H1 (cell line): Measurements from ENCODE around the gene MEST. TPM values are rescaled to one million over a fixed set of nuclear protein-coding genes. Genes with fewer than 3 reads are reported as not detected.

Experiments
- CTCF ChIA-PET: fragments of 300-600 bp; sonication (Branson Sonifier 250); formaldehyde crosslinking; loops from one replicate; lab custom pipeline; 2021; ENCODE audit not compliant: partially characterized antibody; lab: Charles Lee
- POLR2A ChIA-PET: fragments of 300-600 bp; sonication (Branson Sonifier 250); formaldehyde crosslinking; loops from one replicate; lab custom pipeline; 2021; ENCODE audit warnings: inconsistent platforms; ENCODE audit not compliant: partially characterized antibody; lab: Charles Lee
- DNase-seq, 2 experiments: peaks; one replicate each; pipeline versions ENCODE4 v3.0.0 to v3.0.0-alpha.2; 2010 to 2022; ENCODE audit warnings: low spot score in 2 of 2, low read depth in 1 of 2, mixed read lengths in 1 of 2
- FAIRE-seq: peaks from 2 replicates; lab custom pipeline; 2011; peaks lifted over from hg19 to GRCh38; lab: Jason Lieb, UNC
- H2AFZ ChIP-seq: 2 replicates; pipeline ENCODE4 v1.8.1; 2012; ENCODE audit warnings: low read length, inconsistent platforms
- H2AK5ac ChIP-seq: 2 replicates; pipeline ENCODE4 v1.6.1; 2013; ENCODE audit warnings: low read depth, low read length
- H2BK120ac ChIP-seq: replicated peaks from 2 replicates; pipeline ENCODE3; 2013; ENCODE audit warnings: low read depth, low read length, inconsistent platforms
- H2BK12ac ChIP-seq: 2 replicates; pipeline ENCODE4 v1.6.1; 2013; ENCODE audit warnings: low read depth, low read length
- H2BK15ac ChIP-seq: 2 replicates; pipeline ENCODE4 v1.6.1; 2013; ENCODE audit warnings: low read length
- H2BK20ac ChIP-seq: 2 replicates; pipeline ENCODE4 v1.6.1; 2013; ENCODE audit warnings: low read length
- H2BK5ac ChIP-seq: 2 replicates; pipeline ENCODE4 v1.6.1; 2013; ENCODE audit warnings: low read depth, low read length
- H3K14ac ChIP-seq: 2 replicates; pipeline ENCODE4 v1.6.1; 2013; ENCODE audit warnings: inconsistent platforms; ENCODE audit not compliant: insufficient read length
- H3K18ac ChIP-seq: 2 replicates; pipeline ENCODE4 v1.6.1; 2013; ENCODE audit warnings: low read length; ENCODE audit errors: extremely low read depth
- H3K23ac ChIP-seq: 2 replicates; pipeline ENCODE4 v1.6.1; 2013; ENCODE audit warnings: inconsistent platforms; ENCODE audit not compliant: insufficient read length
- H3K23me2 ChIP-seq: 2 replicates; pipeline ENCODE4 v1.6.1; 2013; ENCODE audit warnings: low read depth, low read length
- H3K27ac ChIP-seq: 2 replicates; pipeline ENCODE4 v1.6.1; 2011; ENCODE audit warnings: low read depth, low read length, inconsistent platforms
- H3K27me3 ChIP-seq, 4 experiments: replicated peaks in 1 of 4; 1 replicate in 1 of 4; 2 replicates in 3 of 4; pipeline versions ENCODE4 v1.6.1 to v1.8.1; 2011 to 2013; ENCODE audit warnings: low read length in 3 of 4, mild to moderate bottlenecking in 3 of 4, inconsistent platforms in 2 of 4, mixed read lengths in 2 of 4, moderate library complexity in 1 of 4; ENCODE audit not compliant: control insufficient read depth in 3 of 4, insufficient read depth in 3 of 4; ENCODE audit errors: extremely low read depth in 1 of 4
- H3K36me3 ChIP-seq, 4 experiments: 2 replicates each; pipeline versions ENCODE4 v1.6.1 to v1.8.1; 2011 to 2013; ENCODE audit warnings: mild to moderate bottlenecking in 4 of 4, low read length in 3 of 4, moderate library complexity in 2 of 4, control low read depth in 1 of 4, inconsistent platforms in 1 of 4; ENCODE audit not compliant: insufficient read depth in 4 of 4, control insufficient read depth in 2 of 4
- H3K4ac ChIP-seq: replicated peaks from 2 replicates; pipeline ENCODE3; 2013; ENCODE audit warnings: low read length, low read depth, mixed read lengths, inconsistent platforms; ENCODE audit not compliant: insufficient read length
- H3K4me1 ChIP-seq, 4 experiments: replicated peaks in 1 of 4; 1 replicate in 1 of 4; 2 replicates in 3 of 4; pipeline versions ENCODE4 v1.6.1 to v1.8.1; 2011 to 2013; ENCODE audit warnings: low read length in 3 of 4, inconsistent platforms in 2 of 4, mixed read lengths in 1 of 4; ENCODE audit not compliant: insufficient read depth in 4 of 4, control insufficient read depth in 3 of 4
- H3K4me2 ChIP-seq, 2 experiments: 2 replicates each; pipeline versions ENCODE4 v1.6.1 to v1.8.1; 2011 to 2013; ENCODE audit warnings: low read depth in 2 of 2, low read length in 2 of 2, control low read depth in 1 of 2, inconsistent platforms in 1 of 2, mild to moderate bottlenecking in 1 of 2; ENCODE audit not compliant: insufficient read depth in 1 of 2
- H3K4me3 ChIP-seq, 4 experiments: fragments of 200-600, 300-600 bp in 1 of 4; sonication (generic), shearing (Covaris generic), sonication (Bioruptor Twin) in 1 of 4; 2 replicates each; pipeline versions ENCODE4 v1.5.1 to v1.8.1; 2011 to 2016; ENCODE audit warnings: low read length in 4 of 4, low read depth in 3 of 4, control low read depth in 2 of 4, inconsistent platforms in 2 of 4, mild to moderate bottlenecking in 2 of 4, mixed read lengths in 1 of 4, moderate library complexity in 1 of 4; ENCODE audit not compliant: insufficient read depth in 2 of 4; ENCODE audit errors: extremely low read depth in 1 of 4
- H3K56ac ChIP-seq: replicated peaks from 2 replicates; pipeline ENCODE3; 2013; ENCODE audit warnings: low read depth, mild to moderate bottlenecking, mixed read lengths, low read length, inconsistent platforms; ENCODE audit not compliant: insufficient read length
- H3K79me1 ChIP-seq: 2 replicates; pipeline ENCODE4 v1.6.1; 2013; ENCODE audit warnings: low read depth, low read length, control low read depth
- H3K79me2 ChIP-seq, 2 experiments: 2 replicates each; pipeline versions ENCODE4 v1.6.1 to v1.8.1; 2012 to 2013; ENCODE audit warnings: low read length in 2 of 2, mild to moderate bottlenecking in 2 of 2, inconsistent platforms in 1 of 2; ENCODE audit not compliant: insufficient read depth in 2 of 2, control insufficient read depth in 1 of 2
- H3K9ac ChIP-seq, 4 experiments: replicated peaks in 1 of 4; 1 replicate in 1 of 4; 2 replicates in 3 of 4; pipeline versions ENCODE4 v1.6.1 to v1.8.1; 2011 to 2013; ENCODE audit warnings: low read depth in 3 of 4, low read length in 3 of 4, control low read depth in 2 of 4, mild to moderate bottlenecking in 2 of 4, moderate library complexity in 2 of 4, inconsistent platforms in 1 of 4; ENCODE audit errors: extremely low read depth in 1 of 4
- H3K9me3 ChIP-seq, 2 experiments: 2 replicates each; pipeline versions ENCODE4 v1.6.1 to v1.8.1; 2012 to 2013; ENCODE audit warnings: mild to moderate bottlenecking in 2 of 2, moderate library complexity in 2 of 2, control low read depth in 1 of 2, inconsistent platforms in 1 of 2, low read depth in 1 of 2, low read length in 1 of 2, mixed read lengths in 1 of 2; ENCODE audit not compliant: insufficient read depth in 2 of 2
- H4K20me1 ChIP-seq, 2 experiments: replicated peaks in 1 of 2; 2 replicates each; pipeline versions ENCODE3 to v1.8.1; 2011 to 2013; ENCODE audit warnings: inconsistent platforms in 2 of 2, low read length in 2 of 2, mild to moderate bottlenecking in 1 of 2; ENCODE audit not compliant: insufficient read depth in 2 of 2, control insufficient read depth in 1 of 2
- H4K5ac ChIP-seq: 2 replicates; pipeline ENCODE4 v1.6.1; 2013; ENCODE audit warnings: low read length, low read depth, mixed read lengths, inconsistent platforms; ENCODE audit not compliant: insufficient read length
- H4K8ac ChIP-seq: 2 replicates; pipeline ENCODE4 v1.8.0; 2013; ENCODE audit warnings: mild to moderate bottlenecking, moderate library complexity, low read length, inconsistent platforms; ENCODE audit not compliant: insufficient read depth; ENCODE audit errors: extremely low read depth
- H4K91ac ChIP-seq: replicated peaks from 2 replicates; pipeline ENCODE3; 2013; ENCODE audit warnings: low read length, mixed read lengths, inconsistent platforms; ENCODE audit not compliant: insufficient read length
- ATF3 ChIP-seq: IDR thresholded peaks from 2 replicates; pipeline ENCODE4 v1.6.1; 2011; ENCODE audit warnings: low read depth, mild to moderate bottlenecking, low read length; ENCODE audit not compliant: insufficient read depth
- CTBP2 ChIP-seq: IDR thresholded peaks from 2 replicates; pipeline ENCODE4 v1.7.0; 2011; ENCODE audit warnings: borderline replicate concordance, mild to moderate bottlenecking, moderate library complexity, mixed read lengths, low read length; ENCODE audit not compliant: insufficient read depth, insufficient read length
- GTF2F1 ChIP-seq: IDR thresholded peaks from 2 replicates; pipeline ENCODE4 v1.6.1; 2012; ENCODE audit warnings: low read depth, low read length, improper control_type of control experiment, borderline replicate concordance
- HDAC6 ChIP-seq: IDR thresholded peaks from one replicate; pipeline ENCODE4 v1.7.1; 2012; ENCODE audit warnings: low read depth, mild to moderate bottlenecking, inconsistent platforms, low read length, moderate library complexity
- JUN ChIP-seq: IDR thresholded peaks from 2 replicates; pipeline ENCODE4 v1.6.1; 2011; ENCODE audit warnings: low read depth, mild to moderate bottlenecking, improper control_type of control experiment, low read length
- JUND ChIP-seq: IDR thresholded peaks from 2 replicates; pipeline ENCODE4 v1.6.1; 2011; ENCODE audit warnings: mild to moderate bottlenecking, improper control_type of control experiment, low read length
- NRF1 ChIP-seq: IDR thresholded peaks from 2 replicates; pipeline ENCODE4 v1.6.1; 2011; ENCODE audit warnings: mild to moderate bottlenecking, low read depth, low read length, improper control_type of control experiment
- POLR2A ChIP-seq, 2 experiments: IDR thresholded peaks; 1 replicate in 1 of 2; 2 replicates in 1 of 2; pipeline ENCODE4 v1.6.1; 2011; ENCODE audit warnings: low read depth in 2 of 2, low read length in 2 of 2, mild to moderate bottlenecking in 2 of 2; ENCODE audit errors: control extremely low read depth in 1 of 2
- RBBP5 ChIP-seq: IDR thresholded peaks from 2 replicates; pipeline ENCODE4 v1.7.1; 2012; ENCODE audit warnings: low read depth, mild to moderate bottlenecking, inconsistent platforms, low read length, moderate library complexity, borderline replicate concordance
- SUZ12 ChIP-seq: fragments of 200-600 bp; sonication (generic); IDR thresholded peaks from 2 replicates; pipeline ENCODE4 v1.6.1; 2012; ENCODE audit warnings: mild to moderate bottlenecking, inconsistent platforms, low read length, moderate library complexity, mixed read lengths
- TBP ChIP-seq: IDR thresholded peaks from 2 replicates; pipeline ENCODE4 v1.6.1; 2011; ENCODE audit warnings: low read depth, low read length, improper control_type of control experiment
- polyA plus RNA-seq, 7 experiments: library from polyadenylated mRNA; depleted of rRNA in 3 of 7; stranded (reverse) in 5 of 7; unstranded in 2 of 7; fragments of >200 nt in 5 of 7; fragments of 200-250 nt in 2 of 7; gene quantifications; 1 replicate in 5 of 7; 2 replicates in 1 of 7; 4 replicates in 1 of 7; pipeline versions ENCODE4 v1.2.1 to v1.2.3, GENCODE V29; 2011 to 2013; ENCODE audit warnings: missing spikeins in 2 of 7, mixed read lengths in 2 of 7
- total RNA-seq: library from RNA; stranded (reverse); fragmentation: NEBNext Ultra II Directional; extraction: Animal tissue kit (Norgen Biotek cat#: 25700); gene quantifications from 2 replicates; pipeline ENCODE4 v1.2.1, GENCODE V29; 2021

MEST gene
- total and polyA plus RNA-seq, 2 of the 8 experiments (the other 6 are each of a cell fraction or from before 2014, with no cell fraction given), result 176 to 269 TPM

- H3K14ac ChIP-seq, result no peak overlapping the region
- peaks cover 0 to 3% (median 0%) of the 10 kb centered on the region in 4 experiments; a peak in 2 of 7 replicates for H3K4me1 ChIP-seq
- H3K4me3 ChIP-seq, result no peak overlapping the region
- H4K20me1 ChIP-seq, result no peaks in the 10 kb centered on the region
- no peak overlapping the region for H2AK5ac ChIP-seq
- H3K9me3 ChIP-seq, result no peaks in the 10 kb centered on the region
- ChIA-PET POLR2A (interaction anchor here (1.2 kb wide), 1 partner anchor 268 kb away, joined by 3 read pairs; the partner anchor contains the start of gene TMEM209), CTCF (interaction anchor here (1.0 to 1.6 kb wide), 3 partner anchors 10 to 195 kb away, joined by 3 to 6 read pairs (median 5); no protein-coding TSS in a partner anchor)
- FAIRE-seq (no peak), DNase-seq (no peak)
- no peak overlapping the region for H3K4ac ChIP-seq
- TF ChIP-seq NRF1 (no peak), GTF2F1 (no peak), JUN (no peak), JUND (no peak), SUZ12 (no peak), POLR2A (IDR thresholded peaks at IDR 0.05; ENCODE audit: control extremely low read depth in 1 of 2, low read depth in 2 of 2, low read length in 2 of 2) (no peak), CTBP2 (no peak), TBP (no peak), HDAC6 (no peak), RBBP5 (no peak), ATF3 (no peak)
- H3K27me3 ChIP-seq, result no peaks in the 10 kb centered on the region
- no peak overlapping the region for H2BK12ac ChIP-seq
- H2BK5ac ChIP-seq, result no peak overlapping the region
- H4K5ac ChIP-seq, result no peak overlapping the region
- H3K23ac ChIP-seq, result no peak overlapping the region
- no peak overlapping the region for H4K91ac ChIP-seq
- H3K36me3 ChIP-seq, result no peaks in the 10 kb centered on the region
- no peak overlapping the region for H3K4me2 ChIP-seq
- H3K9ac ChIP-seq, result no peak overlapping the region
- no peak overlapping the region for H4K8ac ChIP-seq
- no peak overlapping the region for H2BK120ac ChIP-seq
- no peaks in the 10 kb centered on the region for H3K79me1 ChIP-seq
- no peak overlapping the region for H3K18ac ChIP-seq
- no peak overlapping the region for H2BK20ac ChIP-seq
- no peak overlapping the region for H2AFZ ChIP-seq
- H3K56ac ChIP-seq, result no peak overlapping the region
- H3K79me2 ChIP-seq, result no peaks in the 10 kb centered on the region
- no peaks in the 10 kb centered on the region; the same call in 1 of the 2 replicates for H3K23me2 ChIP-seq
- H3K27ac ChIP-seq, result no peak overlapping the region
- no peak overlapping the region for H2BK15ac ChIP-seq
Observed at GRCh38 chr7:130473289-130473688, 18.6 kb upstream of the MEST start.
